Panc1 (cell line): ENCODE measurements around the gene UGT1A5. TPM values are rescaled to one million over a fixed set of nuclear protein-coding genes. Genes with fewer than 3 reads are reported as not detected.

Experiments
- ATAC-seq: fragments of 200-7000 bp; cut with Tn5 transposase; 2 replicates; pipeline ENCODE4 v1.9.1; 2020; ENCODE audit warnings: mild to moderate bottlenecking, moderate library complexity
- BruUV-seq: library from RNA; stranded (reverse); fragments of 400-500 nt; replicated peaks from 2 replicates; lab custom pipeline; 2021; lab: Mats Ljungman, UMichigan
- CTCF ChIA-PET: fragments of 300-600 bp; sonication (Branson Sonifier 250); formaldehyde crosslinking; loops from one replicate; lab custom pipeline; 2022; ENCODE audit warnings: antibody characterized with exemption; lab: Charles Lee
- POLR2A ChIA-PET: fragments of 300-600 bp; sonication (Branson Sonifier 250); formaldehyde crosslinking; loops from one replicate; lab custom pipeline; 2022; ENCODE audit warnings: antibody characterized with exemption; lab: Charles Lee
- DNase-seq: peaks from one replicate; pipeline ENCODE4 v3.0.0-alpha.2; 2010; ENCODE audit warnings: low read depth, low spot score
- H3K27ac ChIP-seq: 2 replicates; pipeline ENCODE4 v1.5.1; 2011; ENCODE audit warnings: mild to moderate bottlenecking, low read length, inconsistent platforms
- H3K27me3 ChIP-seq: fragments of 200-500 bp; sonication (Bioruptor generic); 2 replicates; pipeline ENCODE4 v1.6.0; 2014; ENCODE audit warnings: low read length, inconsistent platforms; ENCODE audit not compliant: control insufficient read depth, insufficient read depth
- H3K36me3 ChIP-seq: fragments of 200-500 bp; sonication (Bioruptor generic); 2 replicates; pipeline ENCODE4 v1.5.1; 2014; ENCODE audit warnings: inconsistent platforms, mild to moderate bottlenecking, low read length, moderate library complexity; ENCODE audit not compliant: control insufficient read depth, insufficient read depth
- H3K4me1 ChIP-seq: 2 replicates; pipeline ENCODE4 v1.5.1; 2011; ENCODE audit warnings: inconsistent platforms, mild to moderate bottlenecking, low read length, moderate library complexity; ENCODE audit not compliant: control insufficient read depth, insufficient read depth
- H3K4me3 ChIP-seq, 2 experiments: 2 replicates each; pipeline ENCODE4 v1.5.1; 2011 to 2012; ENCODE audit warnings: low read depth in 2 of 2, low read length in 2 of 2, mild to moderate bottlenecking in 2 of 2, inconsistent platforms in 1 of 2, moderate library complexity in 1 of 2
- H3K9me3 ChIP-seq: fragments of 200-500 bp; sonication (Bioruptor generic); 2 replicates; pipeline ENCODE4 v1.5.1; 2014; ENCODE audit warnings: low read depth, mild to moderate bottlenecking, inconsistent platforms, low read length, moderate library complexity; ENCODE audit not compliant: control insufficient read depth, insufficient read depth
- CTCF ChIP-seq: fragments of 450-650 bp; IDR thresholded peaks from 2 replicates; pipeline ENCODE4 v1.5.1; 2017; ENCODE audit warnings: mild to moderate bottlenecking
- POLR2AphosphoS5 ChIP-seq: IDR thresholded peaks from 2 replicates; pipeline ENCODE4 v1.6.1; 2012; ENCODE audit warnings: mild to moderate bottlenecking, low read depth, low read length, moderate library complexity
- SIN3A ChIP-seq: IDR thresholded peaks from 2 replicates; pipeline ENCODE4 v1.6.1; 2012; ENCODE audit warnings: low read depth, mild to moderate bottlenecking, low read length, moderate library complexity, borderline replicate concordance; ENCODE audit not compliant: insufficient read depth
- TCF7L2 ChIP-seq: IDR thresholded peaks from 2 replicates; pipeline ENCODE4 v1.6.1; 2011; ENCODE audit warnings: mild to moderate bottlenecking, low read depth, low read length, inconsistent platforms
- in situ Hi-C: cut with HindIII; loops from 2 replicates; pipeline ENCODE4 v1.10.0; 2016; ENCODE audit warnings: low sequenced_read_pairs, low pct_unique_long_range_greater_than_20kb
- intact Hi-C: fragments of 100-400 bp; cut with micrococcal nuclease; formaldehyde crosslinking; loops from one replicate; pipeline ENCODE4 v1.10.0; 2022; ENCODE audit not compliant: unreplicated experiment
- total RNA-seq: library from RNA; stranded (reverse); gene quantifications from one replicate; pipeline ENCODE4 v1.2.1, GENCODE V29; 2021; ENCODE audit not compliant: unreplicated experiment
- TF ChIP-seq, protein P1 (sequence below), 2 experiments: IDR thresholded peaks; 2 replicates each; pipeline ENCODE4 v1.6.1; 2011 to 2012; ENCODE audit warnings: low read depth in 2 of 2, control low read depth in 1 of 2, low read length in 1 of 2, mild to moderate bottlenecking in 1 of 2, moderate library complexity in 1 of 2; ENCODE audit not compliant: insufficient read depth in 1 of 2

The UGT1A5 gene
- total RNA-seq, 1 experiment from 2014 or later, result not detected

DNA sequence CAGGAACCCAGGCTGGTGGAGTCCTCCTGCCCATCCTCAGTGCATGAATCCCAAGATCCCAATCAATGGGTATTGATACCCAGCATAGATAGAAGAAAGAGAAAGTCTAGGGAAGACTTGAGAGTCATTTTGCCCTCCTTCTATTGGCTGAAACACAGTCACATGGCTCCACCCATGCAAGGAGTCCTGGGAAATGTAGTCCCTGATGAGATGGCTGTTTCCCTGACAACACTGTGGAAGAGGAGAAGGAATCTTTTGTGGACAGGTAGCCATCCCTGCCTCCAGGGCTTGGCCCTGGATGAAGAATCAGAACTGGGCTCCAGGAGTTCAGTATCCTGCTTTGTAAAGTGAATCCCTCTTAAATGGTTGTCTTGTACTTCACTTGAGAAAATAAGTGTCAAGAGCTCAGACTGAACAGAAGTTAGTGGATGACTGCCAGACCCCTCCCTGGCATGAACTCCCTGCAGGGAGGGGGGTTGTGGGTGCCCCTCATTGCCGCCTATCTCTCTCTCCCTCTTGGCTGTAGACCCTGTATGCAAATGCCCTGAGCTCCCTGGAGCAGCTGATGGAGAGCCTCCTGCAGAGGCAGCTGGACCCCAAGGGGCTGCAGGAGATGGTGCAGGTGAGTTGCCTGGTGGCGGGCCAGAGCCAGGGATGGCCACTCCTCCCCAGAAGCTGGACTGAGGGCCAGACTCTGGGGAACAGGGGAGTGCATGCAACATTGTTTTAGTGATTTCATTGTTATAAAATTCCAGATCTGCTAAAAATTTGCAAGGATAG is 101.5 kb downstream of the UGT1A5 start:
- POLR2A ChIA-PET, result no interaction called here
- intact Hi-C loops, result no loop called here
- DNase-seq (no peak), ATAC-seq (0 out of 2 replicates have a peak, but pooled peaks have one; percentile 59)
- Histone ChIP-seq H3K27me3 (no peaks in the 10 kb centered on the region), H3K27ac (no peak overlapping the region), H3K36me3 (no peaks in the 10 kb centered on the region), H3K9me3 (no peaks in the 10 kb centered on the region), H3K4me3 (no peak overlapping the region), H3K4me1 (no peaks in the 10 kb centered on the region)
- CTCF ChIA-PET, result no interaction called here
- in situ Hi-C loops, result no loop called here
- BruUV-seq, result no TSS peak
- TF ChIP-seq SIN3A, result no peak
- TF ChIP-seq TCF7L2, result no peak
- TF ChIP-seq POLR2AphosphoS5, result no peak
- TF ChIP-seq, protein P1, sequence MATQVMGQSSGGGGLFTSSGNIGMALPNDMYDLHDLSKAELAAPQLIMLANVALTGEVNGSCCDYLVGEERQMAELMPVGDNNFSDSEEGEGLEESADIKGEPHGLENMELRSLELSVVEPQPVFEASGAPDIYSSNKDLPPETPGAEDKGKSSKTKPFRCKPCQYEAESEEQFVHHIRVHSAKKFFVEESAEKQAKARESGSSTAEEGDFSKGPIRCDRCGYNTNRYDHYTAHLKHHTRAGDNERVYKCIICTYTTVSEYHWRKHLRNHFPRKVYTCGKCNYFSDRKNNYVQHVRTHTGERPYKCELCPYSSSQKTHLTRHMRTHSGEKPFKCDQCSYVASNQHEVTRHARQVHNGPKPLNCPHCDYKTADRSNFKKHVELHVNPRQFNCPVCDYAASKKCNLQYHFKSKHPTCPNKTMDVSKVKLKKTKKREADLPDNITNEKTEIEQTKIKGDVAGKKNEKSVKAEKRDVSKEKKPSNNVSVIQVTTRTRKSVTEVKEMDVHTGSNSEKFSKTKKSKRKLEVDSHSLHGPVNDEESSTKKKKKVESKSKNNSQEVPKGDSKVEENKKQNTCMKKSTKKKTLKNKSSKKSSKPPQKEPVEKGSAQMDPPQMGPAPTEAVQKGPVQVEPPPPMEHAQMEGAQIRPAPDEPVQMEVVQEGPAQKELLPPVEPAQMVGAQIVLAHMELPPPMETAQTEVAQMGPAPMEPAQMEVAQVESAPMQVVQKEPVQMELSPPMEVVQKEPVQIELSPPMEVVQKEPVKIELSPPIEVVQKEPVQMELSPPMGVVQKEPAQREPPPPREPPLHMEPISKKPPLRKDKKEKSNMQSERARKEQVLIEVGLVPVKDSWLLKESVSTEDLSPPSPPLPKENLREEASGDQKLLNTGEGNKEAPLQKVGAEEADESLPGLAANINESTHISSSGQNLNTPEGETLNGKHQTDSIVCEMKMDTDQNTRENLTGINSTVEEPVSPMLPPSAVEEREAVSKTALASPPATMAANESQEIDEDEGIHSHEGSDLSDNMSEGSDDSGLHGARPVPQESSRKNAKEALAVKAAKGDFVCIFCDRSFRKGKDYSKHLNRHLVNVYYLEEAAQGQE (IDR thresholded peaks at IDR 0.05; ENCODE audit: insufficient read depth in 1 of 2, low read depth in 2 of 2, low read length in 1 of 2), result no peak

GRCh38 chr2:233815861-233816260 is 103.2 kb downstream of the UGT1A5 start:
- DNase-seq (no peak), ATAC-seq (no peak)
- Histone ChIP-seq H3K27me3 (no peaks in the 10 kb centered on the region), H3K36me3 (no peaks in the 10 kb centered on the region), H3K4me1 (no peaks in the 10 kb centered on the region), H3K9me3 (no peaks in the 10 kb centered on the region), H3K27ac (no peak overlapping the region), H3K4me3 (no peak overlapping the region)
- in situ Hi-C loops, result no loop called here
- no TSS peak for BruUV-seq
- ChIA-PET POLR2A (interaction anchor here (0.6 kb wide), 1 partner anchor 306 kb away, joined by 4 read pairs; no protein-coding TSS in a partner anchor), CTCF (no interaction called here)
- intact Hi-C loops, result no loop called here
- TF ChIP-seq POLR2AphosphoS5 (no peak), SIN3A (no peak), TCF7L2 (no peak), CTCF (no peak)
- TF ChIP-seq, protein P1 (IDR thresholded peaks at IDR 0.05; ENCODE audit: insufficient read depth in 1 of 2, low read depth in 2 of 2, low read length in 1 of 2), result no peak
